HL-60 (cell line): Measurements from ENCODE around the gene PSMD14.

Experiments used
- CTCF ChIP-seq: IDR thresholded peaks from one replicate; pipeline ENCODE4 v1.5.1; 2011; ENCODE audit warnings: low read length, control low read depth, inconsistent platforms; ENCODE audit not compliant: insufficient read depth
- GABPA ChIP-seq: IDR thresholded peaks from 2 replicates; pipeline ENCODE4 v1.6.1; 2012; ENCODE audit warnings: low read depth
- POLR2AphosphoS5 ChIP-seq: IDR thresholded peaks from 2 replicates; pipeline ENCODE4 v1.6.1; 2012; ENCODE audit warnings: low read depth
- SPI1 ChIP-seq: IDR thresholded peaks from 2 replicates; pipeline ENCODE4 v1.6.1; 2012; ENCODE audit warnings: low read depth, mild to moderate bottlenecking, borderline replicate concordance
- TF ChIP-seq, protein P1 (sequence below): IDR thresholded peaks from 2 replicates; pipeline ENCODE4 v1.6.1; 2012; ENCODE audit warnings: low read depth; ENCODE audit not compliant: insufficient replicate concordance

GRCh38 chr2:161388146-161388779 lies 80.0 kb downstream of the PSMD14 start:
- TF ChIP-seq POLR2AphosphoS5 = no peak
- no peak for TF ChIP-seq CTCF
- TF ChIP-seq GABPA = no peak
- TF ChIP-seq SPI1 = peak; percentile 43; the same call in 1 of the 2 replicates
- TF ChIP-seq, protein P1, sequence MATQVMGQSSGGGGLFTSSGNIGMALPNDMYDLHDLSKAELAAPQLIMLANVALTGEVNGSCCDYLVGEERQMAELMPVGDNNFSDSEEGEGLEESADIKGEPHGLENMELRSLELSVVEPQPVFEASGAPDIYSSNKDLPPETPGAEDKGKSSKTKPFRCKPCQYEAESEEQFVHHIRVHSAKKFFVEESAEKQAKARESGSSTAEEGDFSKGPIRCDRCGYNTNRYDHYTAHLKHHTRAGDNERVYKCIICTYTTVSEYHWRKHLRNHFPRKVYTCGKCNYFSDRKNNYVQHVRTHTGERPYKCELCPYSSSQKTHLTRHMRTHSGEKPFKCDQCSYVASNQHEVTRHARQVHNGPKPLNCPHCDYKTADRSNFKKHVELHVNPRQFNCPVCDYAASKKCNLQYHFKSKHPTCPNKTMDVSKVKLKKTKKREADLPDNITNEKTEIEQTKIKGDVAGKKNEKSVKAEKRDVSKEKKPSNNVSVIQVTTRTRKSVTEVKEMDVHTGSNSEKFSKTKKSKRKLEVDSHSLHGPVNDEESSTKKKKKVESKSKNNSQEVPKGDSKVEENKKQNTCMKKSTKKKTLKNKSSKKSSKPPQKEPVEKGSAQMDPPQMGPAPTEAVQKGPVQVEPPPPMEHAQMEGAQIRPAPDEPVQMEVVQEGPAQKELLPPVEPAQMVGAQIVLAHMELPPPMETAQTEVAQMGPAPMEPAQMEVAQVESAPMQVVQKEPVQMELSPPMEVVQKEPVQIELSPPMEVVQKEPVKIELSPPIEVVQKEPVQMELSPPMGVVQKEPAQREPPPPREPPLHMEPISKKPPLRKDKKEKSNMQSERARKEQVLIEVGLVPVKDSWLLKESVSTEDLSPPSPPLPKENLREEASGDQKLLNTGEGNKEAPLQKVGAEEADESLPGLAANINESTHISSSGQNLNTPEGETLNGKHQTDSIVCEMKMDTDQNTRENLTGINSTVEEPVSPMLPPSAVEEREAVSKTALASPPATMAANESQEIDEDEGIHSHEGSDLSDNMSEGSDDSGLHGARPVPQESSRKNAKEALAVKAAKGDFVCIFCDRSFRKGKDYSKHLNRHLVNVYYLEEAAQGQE = no peak
